ENCODE data around the gene SLC12A5.

Gene SLC12A5

GRCh38 chr20:46006022-46006705, 22.9 kb upstream of the SLC12A5 start:
- DNase-seq (ENCODE audit: insufficient read length, low spot score), result no peak
- no peak for FAIRE-seq

- DNase-seq (ENCODE audit: insufficient read length, low spot score) (no peak), FAIRE-seq (no peak)
These were observed 22.1 kb upstream of the SLC12A5 start for GRCh38 chr20:46006964-46007363.

GRCh38 chr20:46007671-46008070, 21.3 kb upstream of the SLC12A5 start:
- no peak for FAIRE-seq

GRCh38 chr20:46009816-46010215, 19.2 kb upstream of the SLC12A5 start:
- FAIRE-seq (no peak), DNase-seq (ENCODE audit: insufficient read length, low spot score) (no peak)

More at GRCh38 chr20:46007671-46008070, 21.3 kb upstream of the SLC12A5 start:
- DNase-seq (ENCODE audit: insufficient read length, low spot score), result no peak

GRCh38 chr20:46010491-46011391, 18.3 kb upstream of the SLC12A5 start:
- DNase-seq (ENCODE audit: insufficient read length, low spot score) (no peak), FAIRE-seq (no peak)

DNA sequence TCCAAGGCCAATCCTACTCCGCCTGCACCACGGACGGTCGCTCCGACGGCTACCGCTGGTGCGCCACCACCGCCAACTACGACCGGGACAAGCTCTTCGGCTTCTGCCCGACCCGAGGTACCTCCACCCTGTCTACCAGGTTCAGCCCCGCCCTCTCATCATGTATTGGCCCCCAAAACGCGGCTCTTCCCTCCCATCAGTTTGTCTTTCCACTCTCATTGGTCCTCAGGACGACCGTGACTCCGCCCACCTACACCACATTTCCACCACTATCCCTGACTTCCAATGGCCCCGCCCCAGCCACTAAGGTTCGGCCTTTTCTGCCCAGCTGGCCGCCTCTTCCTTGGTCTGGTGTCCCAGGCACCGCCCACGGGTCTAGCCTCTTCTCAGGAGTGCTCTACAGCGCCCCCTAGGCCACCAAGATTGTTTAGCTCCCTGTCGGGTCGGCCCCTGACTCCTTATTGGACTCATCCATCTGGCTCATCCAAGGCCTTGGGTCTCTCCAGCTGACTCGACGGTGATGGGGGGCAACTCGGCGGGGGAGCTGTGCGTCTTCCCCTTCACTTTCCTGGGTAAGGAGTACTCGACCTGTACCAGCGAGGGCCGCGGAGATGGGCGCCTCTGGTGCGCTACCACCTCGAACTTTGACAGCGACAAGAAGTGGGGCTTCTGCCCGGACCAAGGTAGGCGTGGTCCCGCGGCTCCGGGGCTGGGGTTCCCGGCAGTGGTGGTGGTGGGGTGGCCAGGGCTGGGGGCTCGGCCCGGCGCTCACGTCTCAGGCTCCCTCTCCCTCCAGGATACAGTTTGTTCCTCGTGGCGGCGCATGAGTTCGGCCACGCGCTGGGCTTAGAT, 17.2 kb upstream of the SLC12A5 start:
- DNase-seq (ENCODE audit: insufficient read length, low spot score) (no peak), FAIRE-seq (no peak)

GRCh38 chr20:46012921-46013320, 16.1 kb upstream of the SLC12A5 start:
- no peak for FAIRE-seq
- DNase-seq (ENCODE audit: insufficient read length, low spot score), result no peak

- FAIRE-seq, result no peak
- DNase-seq (ENCODE audit: insufficient read length, low spot score), result no peak
These were observed 15.6 kb upstream of the SLC12A5 start for GRCh38 chr20:46013322-46013828.

GRCh38 chr20:46013829-46014516, 15.0 kb upstream of the SLC12A5 start:
- peak; percentile 80 for DNase-seq (ENCODE audit: insufficient read length, low spot score)
- no peak for FAIRE-seq

GRCh38 chr20:46014517-46015396, 14.3 kb upstream of the SLC12A5 start:
- DNase-seq (ENCODE audit: insufficient read length, low spot score) (no peak), FAIRE-seq (no peak)

DNA sequence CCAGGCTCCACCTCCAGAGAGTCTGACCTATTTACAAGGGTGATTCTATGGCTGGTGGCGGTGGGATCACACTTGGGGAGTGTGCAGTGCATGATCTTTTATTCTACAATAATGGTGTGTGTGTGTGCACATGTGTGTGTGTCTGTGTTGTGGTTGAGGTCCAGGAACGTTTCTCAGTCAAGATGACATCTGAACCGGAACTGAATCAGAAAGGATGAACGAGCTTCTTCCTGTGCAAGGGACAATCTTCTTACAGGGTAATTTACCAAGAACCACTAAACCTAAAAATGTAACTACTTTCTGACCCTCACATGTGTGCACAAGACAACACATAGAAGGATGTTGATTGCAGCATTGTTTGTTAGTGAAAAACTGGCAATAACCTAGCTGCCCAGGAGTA, 11.7 kb upstream of the SLC12A5 start:
- FAIRE-seq (no peak), DNase-seq (ENCODE audit: insufficient read length, low spot score) (no peak)

DNA sequence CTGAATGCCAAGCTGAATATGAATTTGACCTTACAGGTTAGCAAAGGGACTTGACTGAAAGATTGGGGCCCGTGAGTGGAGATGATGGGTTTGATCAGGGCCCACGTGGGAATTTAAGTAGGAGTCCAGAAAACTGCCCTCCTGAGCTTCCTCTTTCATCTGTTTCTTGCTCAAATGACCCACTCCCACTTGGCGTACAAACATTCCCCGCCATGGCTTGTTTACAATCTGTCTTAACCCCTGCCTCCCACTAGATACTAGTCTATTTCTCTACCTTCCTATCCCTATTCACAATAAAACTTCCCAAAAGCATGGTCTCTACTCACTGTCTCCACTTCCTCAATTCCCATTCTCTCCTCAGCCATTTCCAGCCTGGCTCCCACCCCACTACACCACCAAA, 10.9 kb upstream of the SLC12A5 start:
- DNase-seq (ENCODE audit: insufficient read length, low spot score) (no peak), FAIRE-seq (no peak)

GRCh38 chr20:46018611-46019010, 10.4 kb upstream of the SLC12A5 start:
- DNase-seq (ENCODE audit: insufficient read length, low spot score), result no peak
- no peak for FAIRE-seq

GRCh38 chr20:46020555-46020954, 8.5 kb upstream of the SLC12A5 start:
- no peak for DNase-seq (ENCODE audit: insufficient read length, low spot score)
- FAIRE-seq, result no peak

DNA sequence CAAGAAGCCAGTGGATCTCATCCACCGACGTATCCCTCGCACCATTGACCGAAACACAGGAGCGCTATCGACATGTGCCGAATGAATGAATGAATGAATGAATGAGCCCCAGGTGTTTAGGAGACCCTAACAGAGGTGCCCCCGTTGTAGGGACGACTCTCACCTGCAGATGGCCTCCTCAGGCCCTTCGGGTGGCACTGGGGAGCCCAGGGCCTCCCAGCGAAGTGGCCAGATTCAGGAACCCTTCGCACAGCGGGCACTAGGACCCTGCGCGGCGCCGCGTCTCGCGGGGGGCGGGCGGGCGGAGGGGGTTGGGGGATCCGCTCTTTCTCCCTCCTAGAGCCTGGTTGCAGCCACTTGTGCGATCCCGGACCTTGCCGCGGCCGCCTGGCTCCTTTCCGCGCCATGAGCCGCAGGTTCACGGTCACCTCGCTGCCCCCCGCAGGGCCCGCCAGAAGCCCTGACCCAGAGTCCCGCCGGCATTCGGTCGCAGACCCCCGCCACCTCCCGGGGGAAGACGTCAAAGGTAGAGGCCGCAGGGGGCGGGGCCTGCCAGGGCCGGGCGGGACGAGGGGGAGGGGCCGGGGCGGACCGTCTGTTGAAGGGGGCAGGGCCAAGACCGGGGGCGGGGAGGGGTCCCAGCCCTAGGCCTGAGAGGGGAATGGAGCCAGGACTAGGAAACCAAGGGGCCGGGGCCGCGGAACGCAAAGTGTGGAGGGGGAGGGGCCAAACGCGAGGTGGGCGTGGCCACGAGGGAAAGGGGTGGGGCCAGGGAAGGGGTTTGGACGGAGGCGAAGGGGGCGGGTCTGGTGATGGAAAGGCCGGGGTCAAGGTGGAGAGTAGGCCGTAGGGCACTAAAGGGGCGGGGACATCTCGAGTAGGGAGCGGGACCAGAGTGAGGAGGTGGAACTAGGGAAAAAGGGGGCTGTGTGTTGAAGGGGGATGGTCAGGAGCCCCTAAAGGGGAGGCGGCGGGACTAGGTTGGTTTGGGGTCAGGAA, 7.4 kb upstream of the SLC12A5 start:
- FAIRE-seq, result peak; percentile 21

GRCh38 chr20:46022411-46023147, 6.4 kb upstream of the SLC12A5 start:
- DNase-seq (ENCODE audit: insufficient read length, low spot score) (peak; percentile 81), FAIRE-seq (no peak)

More for the DNA sequence above, 7.4 kb upstream of the SLC12A5 start:
- no peak for DNase-seq (ENCODE audit: insufficient read length, low spot score)

- FAIRE-seq (no peak), DNase-seq (ENCODE audit: insufficient read length, low spot score) (no peak)
These were observed 5.9 kb upstream of the SLC12A5 start for GRCh38 chr20:46023148-46023484.

Data from GM19239 (cell line).